Measurements from ENCODE around the gene PC.

DNA sequence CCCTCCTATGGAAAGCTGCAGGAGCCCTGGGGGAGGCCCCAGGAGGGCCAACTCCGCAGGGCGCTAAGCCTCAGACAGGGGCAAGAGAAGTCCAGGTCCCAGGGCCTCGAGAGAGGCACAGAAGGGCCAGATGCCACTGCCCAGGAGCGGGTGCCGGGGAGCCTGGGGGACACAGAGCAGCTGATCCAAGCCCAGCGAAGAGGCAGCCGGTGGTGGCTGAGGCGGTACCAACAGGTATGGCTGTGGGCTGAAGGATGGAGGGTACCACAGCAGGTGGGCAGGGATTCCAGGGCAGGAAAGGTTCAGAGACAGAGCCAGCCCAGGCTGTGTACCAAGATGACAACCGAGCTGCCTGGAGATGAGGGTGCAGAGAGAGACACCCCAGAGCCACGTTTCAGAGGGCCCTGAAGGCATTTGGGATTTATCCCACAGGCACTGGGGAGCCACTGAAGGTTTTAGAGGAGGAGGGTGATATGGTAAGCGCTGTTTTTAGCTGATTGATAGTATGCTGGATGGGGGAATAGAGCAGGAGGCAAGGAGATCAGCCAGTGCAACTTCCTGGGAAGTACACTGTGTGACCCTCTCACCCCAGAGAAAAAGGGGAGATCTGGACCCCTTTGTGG, 17.3 kb upstream of the PC start:
- TF ChIP-seq, protein P1, sequence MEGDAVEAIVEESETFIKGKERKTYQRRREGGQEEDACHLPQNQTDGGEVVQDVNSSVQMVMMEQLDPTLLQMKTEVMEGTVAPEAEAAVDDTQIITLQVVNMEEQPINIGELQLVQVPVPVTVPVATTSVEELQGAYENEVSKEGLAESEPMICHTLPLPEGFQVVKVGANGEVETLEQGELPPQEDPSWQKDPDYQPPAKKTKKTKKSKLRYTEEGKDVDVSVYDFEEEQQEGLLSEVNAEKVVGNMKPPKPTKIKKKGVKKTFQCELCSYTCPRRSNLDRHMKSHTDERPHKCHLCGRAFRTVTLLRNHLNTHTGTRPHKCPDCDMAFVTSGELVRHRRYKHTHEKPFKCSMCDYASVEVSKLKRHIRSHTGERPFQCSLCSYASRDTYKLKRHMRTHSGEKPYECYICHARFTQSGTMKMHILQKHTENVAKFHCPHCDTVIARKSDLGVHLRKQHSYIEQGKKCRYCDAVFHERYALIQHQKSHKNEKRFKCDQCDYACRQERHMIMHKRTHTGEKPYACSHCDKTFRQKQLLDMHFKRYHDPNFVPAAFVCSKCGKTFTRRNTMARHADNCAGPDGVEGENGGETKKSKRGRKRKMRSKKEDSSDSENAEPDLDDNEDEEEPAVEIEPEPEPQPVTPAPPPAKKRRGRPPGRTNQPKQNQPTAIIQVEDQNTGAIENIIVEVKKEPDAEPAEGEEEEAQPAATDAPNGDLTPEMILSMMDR (conservative IDR thresholded peaks at IDR 0.05; ENCODE audit: low read depth, low read length): no peak
- no peak for TF ChIP-seq EZH2 (IDR thresholded peaks at IDR 0.05; ENCODE audit: borderline replicate concordance, low read depth, low read length, poor library complexity, severe bottlenecking)

All from A673 (cell line).